ENCODE results near the gene ACD. TPM values are rescaled to one million over a fixed set of nuclear protein-coding genes. Genes with fewer than 3 reads are reported as not detected.

The ACD gene
- total RNA-seq, 1 donor from 2014 or later, result 16.6 TPM

GRCh38 chr16:67675999-67676398 lies 15.9 kb upstream of the ACD start:
- Histone ChIP-seq H3K4me3 (no peak overlapping the region), H3K27ac (peak overlapping the region; percentile 8), H3K36me3 (peaks cover 7% of the 10 kb centered on the region), H3K9me3 (no peaks in the 10 kb centered on the region), H3K4me1 (peaks cover 53% of the 10 kb centered on the region), H3K27me3 (ENCODE audit: low read depth) (no peaks in the 10 kb centered on the region)
- intact Hi-C loops (cut with DNase I), result no loop called here
- TF ChIP-seq CTCF (IDR thresholded peaks at IDR 0.05), result no peak
- no peak for DNase-seq
- no peak for ATAC-seq

- Histone ChIP-seq H3K4me1 (peaks cover 53% of the 10 kb centered on the region), H3K4me3 (no peak overlapping the region), H3K36me3 (peaks cover 7% of the 10 kb centered on the region), H3K9me3 (no peaks in the 10 kb centered on the region), H3K27me3 (ENCODE audit: low read depth) (no peaks in the 10 kb centered on the region), H3K27ac (no peak overlapping the region)
- no peak for DNase-seq
- intact Hi-C loops (cut with DNase I), result no loop called here
- ATAC-seq, result no peak
- TF ChIP-seq CTCF (IDR thresholded peaks at IDR 0.05), result no peak
Observed at GRCh38 chr16:67675579-67675935, 15.5 kb upstream of the ACD start.

GRCh38 chr16:67674851-67675578 lies 15.0 kb upstream of the ACD start:
- TF ChIP-seq CTCF (IDR thresholded peaks at IDR 0.05), result no peak
- intact Hi-C loops (cut with DNase I), result no loop called here
- Histone ChIP-seq H3K4me1 (peaks cover 53% of the 10 kb centered on the region), H3K27me3 (ENCODE audit: low read depth) (no peaks in the 10 kb centered on the region), H3K4me3 (no peak overlapping the region), H3K9me3 (no peaks in the 10 kb centered on the region), H3K27ac (peak overlapping the region; percentile 73), H3K36me3 (peaks cover 3% of the 10 kb centered on the region)
- no peak for ATAC-seq
- DNase-seq, result no peak

GRCh38 chr16:67673712-67674580 lies 13.9 kb upstream of the ACD start:
- ATAC-seq (peak; percentile 74 to 75), DNase-seq (peak; percentile 81)
- Histone ChIP-seq H3K4me1 (peaks cover 53% of the 10 kb centered on the region), H3K9me3 (no peaks in the 10 kb centered on the region), H3K4me3 (no peak overlapping the region), H3K27ac (peak overlapping the region; percentile 73), H3K27me3 (ENCODE audit: low read depth) (no peaks in the 10 kb centered on the region), H3K36me3 (no peaks in the 10 kb centered on the region)
- TF ChIP-seq CTCF (IDR thresholded peaks at IDR 0.05), result no peak
- intact Hi-C loops (cut with DNase I), result no loop called here

- H3K4me3 ChIP-seq, result no peak overlapping the region
- H3K27ac ChIP-seq, result peak overlapping the region; percentile 73
- peaks cover 59% of the 10 kb centered on the region for H3K4me1 ChIP-seq
- no peaks in the 10 kb centered on the region for H3K27me3 ChIP-seq (ENCODE audit: low read depth)
- TF ChIP-seq CTCF (IDR thresholded peaks at IDR 0.05), result peak; percentile 80
- DNase-seq (peak; percentile 77), ATAC-seq (peak; percentile 76)
- intact Hi-C loops (cut with DNase I), result no loop called here
- no peaks in the 10 kb centered on the region for H3K9me3 ChIP-seq
- no peaks in the 10 kb centered on the region for H3K36me3 ChIP-seq
Observed at GRCh38 chr16:67672739-67673662, 12.9 kb upstream of the ACD start.

All from lower lobe of right lung (tissue), 2 donors.